KMS-11 (cell line): ENCODE results near the gene ARHGAP28.

Experiments
- H2AFZ ChIP-seq: fragments of 200-600 bp; sonication (generic); 2 replicates; pipeline ENCODE4 v1.6.1; 2016; ENCODE audit warnings: antibody characterized with exemption, mixed run types, low read depth
- H3K27ac ChIP-seq: fragments of 200-600 bp; sonication (generic); 2 replicates; pipeline ENCODE4 v1.6.1; 2016; ENCODE audit warnings: mild to moderate bottlenecking, mixed run types
- H3K27me3 ChIP-seq: fragments of 200-600 bp; sonication (generic); 2 replicates; pipeline ENCODE4 v1.6.1; 2017; ENCODE audit warnings: mild to moderate bottlenecking, low read depth, mixed run types, moderate library complexity; ENCODE audit not compliant: insufficient read depth
- H3K36me3 ChIP-seq: fragments of 200-600 bp; sonication (generic); 2 replicates; pipeline ENCODE4 v1.6.1; 2017; ENCODE audit warnings: mild to moderate bottlenecking, mixed run types; ENCODE audit not compliant: insufficient read depth
- H3K4me1 ChIP-seq: fragments of 200-600 bp; sonication (generic); 2 replicates; pipeline ENCODE4 v1.6.1; 2016; ENCODE audit warnings: mild to moderate bottlenecking, low read depth, mixed run types; ENCODE audit not compliant: poor library complexity, severe bottlenecking
- H3K4me2 ChIP-seq: fragments of 200-600 bp; sonication (generic); 2 replicates; pipeline ENCODE4 v1.7.0; 2016; ENCODE audit warnings: mild to moderate bottlenecking, mixed run types
- H3K4me3 ChIP-seq: fragments of 200-600 bp; sonication (generic); IDR thresholded peaks from 2 replicates; pipeline ENCODE4 v1.6.1; 2017; ENCODE audit warnings: low read depth, low read length, mixed read lengths; ENCODE audit not compliant: insufficient read depth
- H3K79me2 ChIP-seq: fragments of 200-600 bp; sonication (generic); 2 replicates; pipeline ENCODE4 v1.6.1; 2016; ENCODE audit warnings: low read depth, mixed run types; ENCODE audit not compliant: insufficient read depth
- H3K9ac ChIP-seq: fragments of 200-600 bp; sonication (generic); 2 replicates; pipeline ENCODE4 v1.6.1; 2016; ENCODE audit warnings: mild to moderate bottlenecking, mixed run types
- H4K20me1 ChIP-seq: fragments of 200-600 bp; sonication (generic); 2 replicates; pipeline ENCODE4 v1.6.1; 2016; ENCODE audit warnings: mild to moderate bottlenecking, mixed run types; ENCODE audit not compliant: insufficient read depth
- CTCF ChIP-seq: fragments of 200-600 bp; sonication (generic); conservative IDR thresholded peaks from 2 replicates; pipeline ENCODE4 v1.6.1; 2017; ENCODE audit warnings: low read depth, mild to moderate bottlenecking, antibody characterized with exemption, low read length, moderate library complexity, mixed read lengths

ARHGAP28 gene

GRCh38 chr18:6718267-6718666 lies 11.2 kb upstream of the ARHGAP28 start:
- TF ChIP-seq CTCF, result no peak
- H2AFZ ChIP-seq, result no peak overlapping the region
- peaks cover 15% of the 10 kb centered on the region for H3K4me1 ChIP-seq
- no peak overlapping the region for H3K9ac ChIP-seq
- no peaks in the 10 kb centered on the region for H3K27me3 ChIP-seq
- no peaks in the 10 kb centered on the region for H3K36me3 ChIP-seq
- no peak overlapping the region for H3K27ac ChIP-seq
- H3K4me3 ChIP-seq, result no peak overlapping the region
- H3K4me2 ChIP-seq, result no peak overlapping the region
- H3K79me2 ChIP-seq, result no peaks in the 10 kb centered on the region
- H4K20me1 ChIP-seq, result no peaks in the 10 kb centered on the region

GRCh38 chr18:6719098-6719846 lies 10.2 kb upstream of the ARHGAP28 start:
- H3K36me3 ChIP-seq, result no peaks in the 10 kb centered on the region
- H3K4me1 ChIP-seq, result peaks cover 15% of the 10 kb centered on the region
- H3K79me2 ChIP-seq, result no peaks in the 10 kb centered on the region
- H2AFZ ChIP-seq, result no peak overlapping the region
- H3K27me3 ChIP-seq, result no peaks in the 10 kb centered on the region
- TF ChIP-seq CTCF, result no peak
- H4K20me1 ChIP-seq, result no peaks in the 10 kb centered on the region
- no peak overlapping the region for H3K4me3 ChIP-seq
- no peak overlapping the region for H3K4me2 ChIP-seq
- no peak overlapping the region for H3K9ac ChIP-seq
- H3K27ac ChIP-seq, result no peak overlapping the region

- Histone ChIP-seq H4K20me1 (no peaks in the 10 kb centered on the region), H3K27ac (no peak overlapping the region), H3K4me1 (peaks cover 15% of the 10 kb centered on the region), H3K79me2 (no peaks in the 10 kb centered on the region), H2AFZ (no peak overlapping the region), H3K9ac (no peak overlapping the region), H3K36me3 (no peaks in the 10 kb centered on the region), H3K4me2 (no peak overlapping the region), H3K4me3 (no peak overlapping the region), H3K27me3 (no peaks in the 10 kb centered on the region)
- TF ChIP-seq CTCF, result no peak
These were observed 9.4 kb upstream of the ARHGAP28 start for GRCh38 chr18:6719910-6720683.

GRCh38 chr18:6721755-6722154 lies 7.8 kb upstream of the ARHGAP28 start:
- no peak overlapping the region for H3K27ac ChIP-seq
- H3K4me1 ChIP-seq, result peaks cover 15% of the 10 kb centered on the region
- H3K4me3 ChIP-seq, result no peak overlapping the region
- H3K36me3 ChIP-seq, result no peaks in the 10 kb centered on the region
- H3K27me3 ChIP-seq, result no peaks in the 10 kb centered on the region
- no peak overlapping the region for H2AFZ ChIP-seq
- H3K79me2 ChIP-seq, result no peaks in the 10 kb centered on the region
- H4K20me1 ChIP-seq, result no peaks in the 10 kb centered on the region
- no peak overlapping the region for H3K4me2 ChIP-seq
- TF ChIP-seq CTCF, result no peak
- no peak overlapping the region for H3K9ac ChIP-seq
